GM21737 (cell line): Measurements from ENCODE around the gene TMEM181.
"Not testable (repeated sequence)": the region's sequence is repeated elsewhere in the genome, so short reads cannot be mapped to it uniquely, and the experiment has no call there.

Experiments
- ATAC-seq: cut with Tn5 transposase; IDR thresholded peaks from one replicate; pipeline ENCODE4 v1.9.1; 2021; ENCODE audit warnings: mild to moderate bottlenecking, moderate library complexity; ENCODE audit not compliant: unreplicated experiment

The TMEM181 gene

DNA sequence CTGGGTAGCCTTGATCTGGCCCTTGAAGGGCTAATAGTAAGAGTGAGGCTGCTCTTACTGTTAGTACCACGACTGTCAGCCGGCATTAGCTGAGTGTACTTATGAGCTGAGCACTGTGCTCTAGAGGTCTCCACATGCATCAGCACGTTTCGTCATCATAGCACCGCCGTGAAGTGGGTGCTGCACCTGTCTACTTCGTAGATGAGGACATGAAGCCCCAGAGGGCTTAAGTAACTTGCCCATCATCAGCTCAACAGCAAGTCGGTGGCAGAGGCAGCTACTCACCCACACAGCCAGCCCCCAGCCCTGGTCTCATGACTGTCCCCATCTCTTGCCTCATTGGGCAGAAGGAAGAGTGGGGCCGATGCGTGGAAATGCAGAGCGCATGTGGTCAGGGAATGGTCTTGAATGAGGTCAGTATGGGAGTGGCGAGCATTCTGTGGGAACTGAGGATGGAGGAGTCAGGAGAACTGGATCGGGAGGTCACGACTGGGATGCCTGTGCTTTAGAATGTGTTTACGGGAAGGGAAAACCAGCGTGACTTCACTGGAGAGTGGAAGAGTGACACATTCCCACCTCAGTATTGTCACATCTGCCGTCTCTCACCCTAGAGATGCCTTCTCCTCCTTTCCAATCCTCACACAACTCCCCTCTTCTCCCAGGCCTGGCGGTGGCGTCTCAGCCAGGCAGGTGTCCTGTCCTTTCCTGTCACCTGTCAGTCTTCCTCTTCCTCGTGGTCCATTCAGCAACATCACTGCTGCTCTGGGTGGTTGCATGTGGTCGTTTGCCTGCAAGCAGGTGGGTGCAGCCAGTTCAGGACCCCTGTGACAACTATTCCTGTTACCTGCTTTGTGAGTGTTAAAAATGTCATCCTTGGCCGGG lies 95.9 kb downstream of the TMEM181 start:
- ATAC-seq: no peak

- ATAC-seq: not testable (repeated sequence)
Measured at GRCh38 chr6:158656986-158657385, 97.1 kb downstream of the TMEM181 start.

DNA sequence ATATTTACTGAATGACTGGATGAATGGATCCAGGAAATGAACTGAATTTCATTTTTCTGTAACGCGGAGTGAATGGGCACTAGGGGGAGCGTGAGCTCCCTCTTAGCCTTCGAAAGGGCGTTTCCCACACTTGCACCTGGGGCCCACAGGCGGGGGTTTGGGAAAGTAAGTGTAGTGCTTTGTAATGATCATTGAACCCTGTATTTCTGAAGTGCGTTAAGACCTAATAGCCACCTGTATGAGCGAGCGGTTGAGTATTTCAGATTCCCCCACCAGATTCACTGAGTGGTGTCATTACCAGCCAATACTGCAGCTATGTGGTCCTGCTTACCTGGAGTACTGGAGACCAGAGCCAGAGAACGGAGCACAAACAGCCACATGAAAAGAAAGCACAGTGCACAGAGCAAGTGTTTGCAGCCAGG lies 100.5 kb downstream of the TMEM181 start:
- peak; percentile 50 for ATAC-seq

DNA sequence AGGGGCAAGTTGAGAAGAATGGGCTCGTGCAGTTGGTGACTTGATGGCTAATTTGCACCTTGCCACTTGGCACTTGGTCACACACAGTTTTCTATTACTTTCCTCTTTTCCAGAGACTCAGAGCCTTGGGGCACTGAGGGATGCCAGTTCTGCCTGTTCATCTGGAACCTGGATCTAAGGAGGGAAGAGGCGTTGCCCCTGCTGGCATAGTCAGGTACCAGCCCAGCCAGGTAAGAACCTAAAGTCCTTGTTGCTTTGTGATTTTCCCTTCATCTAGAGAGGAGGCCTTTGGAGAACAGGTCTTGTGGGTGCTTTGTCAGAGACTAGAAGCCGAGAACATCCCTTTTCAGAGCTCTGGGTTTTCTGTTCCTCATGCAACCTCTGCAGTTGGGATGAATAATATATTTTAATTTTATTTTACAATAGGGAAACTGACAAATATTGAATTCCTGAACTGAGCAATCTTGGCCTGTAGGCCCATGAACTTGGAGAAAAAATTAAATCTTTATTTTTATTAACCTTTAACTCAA lies 101.3 kb downstream of the TMEM181 start:
- no peak for ATAC-seq

DNA sequence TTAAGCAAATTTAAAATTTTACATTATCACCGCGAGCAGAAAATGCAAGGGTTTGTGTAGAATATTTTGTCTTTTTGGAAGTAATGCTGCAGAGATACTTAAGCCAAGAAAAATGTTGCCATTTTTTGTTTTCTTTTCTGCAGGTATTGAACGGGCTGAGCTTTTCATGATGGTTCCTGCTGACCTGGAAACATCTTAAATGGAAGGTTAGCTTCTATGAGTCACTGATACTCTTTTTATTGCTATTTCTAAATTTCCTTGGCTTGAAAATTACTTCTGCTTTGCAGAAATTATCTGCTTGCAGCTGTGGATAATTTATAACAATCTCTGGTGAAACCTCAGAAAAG lies 102.7 kb downstream of the TMEM181 start:
- ATAC-seq: no peak

DNA sequence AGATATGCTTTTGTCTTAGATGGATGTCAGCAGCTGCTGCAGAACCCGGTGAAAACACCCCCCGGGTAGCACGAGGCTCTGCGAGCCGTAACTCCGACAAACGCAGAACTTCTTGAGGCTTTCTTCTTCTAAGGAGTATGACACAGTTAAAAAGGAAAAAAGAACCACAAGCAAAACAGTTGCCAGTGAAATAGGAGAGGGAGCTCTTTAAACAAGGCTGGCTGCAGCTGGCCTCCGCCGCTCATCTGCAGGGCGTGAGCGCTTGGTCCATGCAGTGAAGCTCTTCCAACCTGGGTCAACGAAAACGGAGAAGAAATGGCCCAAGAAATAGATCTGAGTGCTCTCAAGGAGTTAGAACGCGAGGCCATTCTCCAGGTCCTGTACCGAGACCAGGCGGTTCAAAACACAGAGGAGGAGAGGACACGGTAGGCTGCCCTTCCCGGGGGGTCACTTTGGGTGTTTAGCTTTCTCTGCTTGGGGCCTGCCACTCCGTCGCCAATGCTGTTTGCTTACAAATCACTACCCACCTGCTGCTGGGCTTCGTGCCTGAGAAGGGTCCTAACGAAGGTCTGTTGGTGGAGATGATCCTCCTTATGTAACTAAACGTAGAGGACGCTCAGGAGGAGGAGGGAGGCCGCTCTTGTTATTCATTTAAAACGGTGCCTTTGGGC lies 103.2 kb downstream of the TMEM181 start:
- ATAC-seq: no peak

GRCh38 chr6:158663625-158664165 lies 103.8 kb downstream of the TMEM181 start:
- no peak for ATAC-seq

DNA sequence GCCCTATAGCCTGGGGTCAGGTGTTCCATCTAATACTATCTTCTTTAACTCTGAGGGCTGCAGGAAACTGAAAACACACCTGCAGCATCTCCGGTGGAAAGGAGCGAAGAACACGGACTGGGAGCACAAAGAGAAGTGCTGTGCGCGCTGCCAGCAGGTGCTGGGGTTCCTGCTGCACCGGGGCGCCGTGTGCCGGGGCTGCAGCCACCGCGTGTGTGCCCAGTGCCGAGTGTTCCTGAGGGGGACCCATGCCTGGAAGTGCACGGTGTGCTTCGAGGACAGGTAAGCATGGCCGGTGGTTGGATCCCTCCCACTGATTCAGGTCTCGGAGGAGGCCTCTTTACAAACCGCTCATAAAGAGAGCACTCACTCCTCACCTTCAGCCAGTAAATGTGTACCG lies 105.4 kb downstream of the TMEM181 start:
- ATAC-seq: no peak

DNA sequence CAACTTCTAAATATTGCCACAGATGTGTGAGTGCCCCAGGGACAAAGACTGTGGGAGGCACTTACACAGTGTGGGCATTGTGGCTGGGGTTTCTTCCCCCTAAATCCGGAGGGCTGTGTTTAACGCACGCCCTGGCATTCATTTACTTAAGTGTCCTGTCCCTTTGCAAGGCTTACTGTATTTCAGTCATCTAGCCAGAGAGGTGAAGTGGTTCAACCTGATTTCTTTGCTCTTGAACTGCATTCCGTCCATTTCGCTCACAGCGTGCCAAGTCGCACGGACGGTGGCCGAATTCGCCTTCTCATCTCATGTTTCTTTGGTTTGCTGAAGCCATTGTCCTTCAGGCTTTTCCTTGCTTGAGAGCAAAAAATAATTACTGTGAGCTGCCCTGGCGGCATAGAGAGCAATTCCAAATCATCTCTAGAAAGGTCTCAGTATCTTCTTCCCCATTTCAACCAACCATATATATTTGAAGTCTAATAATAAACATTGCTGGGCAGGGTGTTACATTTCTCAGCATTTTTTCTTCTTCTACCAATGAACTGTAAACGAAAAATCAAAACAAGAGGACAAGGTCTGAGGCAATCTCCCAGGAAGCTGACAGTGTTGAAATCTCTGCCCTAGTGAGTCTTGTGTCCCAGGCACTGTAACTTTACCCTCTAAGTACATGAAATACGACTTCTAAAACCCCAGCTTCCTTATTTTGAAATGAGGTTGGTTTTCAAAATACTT lies 106.9 kb downstream of the TMEM181 start:
- no peak for ATAC-seq

GRCh38 chr6:158667360-158667981 lies 107.6 kb downstream of the TMEM181 start:
- no peak for ATAC-seq

- ATAC-seq: no peak
Measured at GRCh38 chr6:158668707-158669103, 108.8 kb downstream of the TMEM181 start.

DNA sequence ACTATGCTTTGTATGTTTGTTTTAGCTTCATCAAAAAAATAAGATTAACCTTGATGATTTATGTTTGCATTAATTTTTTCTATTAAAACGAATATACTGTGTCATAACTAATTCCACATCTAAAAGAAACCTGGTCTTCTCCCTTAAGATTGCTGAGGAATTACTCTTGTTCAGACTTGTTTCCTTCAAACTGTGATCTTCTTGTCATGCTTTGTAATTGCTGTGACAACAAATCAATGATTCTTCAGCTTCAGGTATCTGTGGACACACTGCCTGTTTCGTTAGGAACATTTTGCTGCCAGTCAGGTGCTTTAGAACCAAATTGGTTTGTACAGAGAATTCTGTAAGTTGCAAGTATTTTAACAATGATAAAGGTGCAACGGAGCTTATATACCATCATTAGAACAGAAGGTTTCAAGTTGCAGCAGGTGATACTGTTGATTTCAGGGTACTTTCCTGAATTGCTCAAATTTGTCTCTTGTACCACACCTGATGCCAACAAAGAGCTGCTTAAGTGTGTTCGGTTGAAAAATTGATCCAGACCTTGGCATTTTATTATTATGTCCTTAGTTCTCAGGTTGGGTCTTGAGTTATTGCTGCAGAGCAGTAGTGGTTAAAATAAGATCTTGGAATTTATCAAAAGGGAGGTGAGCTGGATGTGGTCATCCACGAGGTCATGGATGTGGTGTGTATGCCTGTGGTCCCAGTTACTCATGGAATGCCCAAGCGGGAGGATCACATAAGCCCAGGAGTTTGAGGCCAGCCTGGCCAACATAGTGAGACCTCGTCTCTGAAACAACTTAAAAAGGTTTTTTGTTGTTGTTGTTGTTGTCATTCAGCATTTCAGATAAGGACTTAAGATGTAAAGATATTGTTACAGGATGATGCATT lies 109.5 kb downstream of the TMEM181 start:
- ATAC-seq: no peak

GRCh38 chr6:158672119-158672518 lies 112.2 kb downstream of the TMEM181 start:
- ATAC-seq: not testable (repeated sequence)

DNA sequence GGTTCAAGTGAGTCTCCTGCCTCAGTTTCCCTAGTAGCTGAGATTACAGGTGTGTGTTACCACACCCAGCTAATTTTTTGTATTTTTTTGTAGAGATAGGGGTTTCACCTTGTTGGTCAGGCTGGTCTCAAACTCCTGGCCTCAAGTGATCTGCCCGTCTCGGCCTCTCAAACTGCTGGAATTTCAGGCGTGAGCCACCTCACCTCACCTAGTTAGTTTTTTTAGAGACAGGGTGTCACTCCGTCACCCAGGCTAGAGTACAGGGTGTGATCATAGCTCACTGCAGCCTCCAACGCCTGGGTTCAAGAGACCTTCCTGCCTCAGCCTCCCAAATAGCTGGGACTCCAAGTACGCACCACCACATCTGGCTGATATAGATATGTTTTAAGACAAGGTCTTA lies 112.8 kb downstream of the TMEM181 start:
- no peak for ATAC-seq

DNA sequence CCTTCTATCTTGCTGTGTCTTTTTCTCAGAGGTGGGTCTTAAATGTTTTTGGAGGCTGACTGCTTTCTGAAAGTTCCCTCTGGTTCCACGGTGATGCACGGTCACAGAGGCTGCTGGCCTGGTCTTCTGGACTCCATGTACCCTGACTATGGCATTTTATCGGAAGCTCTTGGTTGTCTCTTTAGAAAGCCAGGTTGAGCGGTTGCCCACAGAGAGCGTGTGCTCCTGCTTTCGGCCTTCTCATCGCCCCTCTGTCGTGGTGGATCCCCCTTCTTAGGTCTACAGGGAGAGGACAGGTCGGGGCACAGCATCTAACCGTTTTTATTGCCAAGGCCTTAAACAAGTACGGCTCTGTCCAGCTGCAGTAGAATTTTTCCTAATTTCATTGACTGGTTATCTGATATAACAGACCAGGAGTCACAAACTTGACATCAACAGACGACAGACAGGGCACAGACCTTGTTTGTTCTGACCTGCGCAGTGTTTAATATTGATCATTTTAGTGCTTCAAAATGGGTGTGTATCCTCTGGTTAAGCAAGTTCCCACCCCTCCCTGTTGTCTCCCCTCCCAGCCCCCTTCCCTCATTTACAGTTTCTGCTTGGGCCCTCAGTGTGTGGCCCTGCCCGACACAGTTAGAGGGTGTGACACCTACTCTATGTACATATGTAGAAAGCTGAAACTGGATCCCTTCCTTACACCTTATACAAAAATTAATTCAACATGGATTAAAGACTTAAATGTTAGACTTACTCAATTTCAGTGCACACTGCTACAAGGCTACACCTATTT lies 114.6 kb downstream of the TMEM181 start:
- ATAC-seq: no peak

- not testable (repeated sequence) for ATAC-seq
Measured at GRCh38 chr6:158677094-158677493, 117.2 kb downstream of the TMEM181 start.

DNA sequence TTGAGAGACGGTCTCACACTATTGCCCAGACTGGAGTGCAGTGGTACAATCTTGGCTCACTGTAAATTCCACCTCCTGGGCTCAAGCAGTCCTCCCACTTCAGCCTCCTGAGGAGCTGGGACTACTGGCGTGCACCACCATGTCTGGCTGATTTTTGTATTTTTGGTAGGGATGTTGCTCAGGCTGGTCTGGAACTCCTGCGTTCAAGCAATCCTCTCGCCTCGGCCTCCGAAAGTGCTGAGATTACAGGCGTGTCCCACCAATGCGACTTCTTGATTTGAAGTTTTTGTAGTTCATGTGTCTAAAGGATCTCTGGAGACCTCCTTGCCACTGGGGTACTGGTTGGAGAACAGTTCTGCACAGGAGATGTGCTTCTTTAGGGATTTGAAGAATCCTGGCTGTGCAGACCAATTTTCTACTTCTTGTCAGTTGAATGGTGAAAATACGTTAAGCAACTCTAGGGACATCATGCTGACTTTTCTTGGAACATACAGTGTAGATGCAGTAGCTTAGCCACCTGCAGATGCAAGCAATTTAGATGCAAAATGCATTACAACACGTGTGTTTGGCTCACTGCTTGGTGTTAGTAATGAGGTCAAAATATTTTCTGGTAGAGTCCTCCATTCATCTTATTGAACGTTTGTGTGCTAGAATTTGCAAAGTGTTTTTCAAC lies 118.2 kb downstream of the TMEM181 start:
- no peak for ATAC-seq

DNA sequence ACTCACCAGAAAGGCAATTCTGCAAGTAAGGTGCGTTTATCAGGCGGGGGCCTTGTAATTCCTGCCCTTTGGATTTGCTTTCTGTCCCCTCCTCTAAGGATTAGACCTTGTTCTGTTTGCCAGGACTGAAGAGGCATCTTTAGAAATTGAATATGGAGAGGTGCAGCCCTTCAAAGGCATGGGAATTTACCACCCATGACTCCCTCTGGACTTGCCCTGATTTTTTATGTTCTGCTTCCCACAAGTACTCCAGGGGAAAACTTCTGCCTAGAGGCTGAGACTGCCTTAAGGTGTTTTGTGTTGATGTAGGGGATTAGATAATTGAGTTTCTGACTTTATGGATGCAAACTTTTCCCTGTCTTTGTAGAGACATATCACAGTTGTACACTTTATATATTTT lies 120.1 kb downstream of the TMEM181 start:
- no peak for ATAC-seq
